Astrocyte (in vitro differentiated cells and primary cell): ENCODE measurements around the gene CTNNA2. TPM values are rescaled to one million over a fixed set of nuclear protein-coding genes. Genes with fewer than 3 reads are reported as not detected.

Experiments used
- DNase-seq: peaks from one replicate; pipeline ENCODE4 v3.0.0-alpha.2; 2010; ENCODE audit warnings: low read depth
- FAIRE-seq: peaks from 2 replicates; lab custom pipeline; 2011; peaks lifted over from hg19 to GRCh38; lab: Jason Lieb, UNC
- H2AFZ ChIP-seq: 2 replicates; pipeline ENCODE4 v1.6.0; 2012; ENCODE audit warnings: low read depth, low read length, inconsistent platforms
- H3K27ac ChIP-seq: 2 replicates; pipeline ENCODE4 v1.5.1; 2011; ENCODE audit warnings: low read depth, low read length, inconsistent platforms
- H3K27me3 ChIP-seq: 2 replicates; pipeline ENCODE4 v1.6.0; 2011; ENCODE audit warnings: low read length, inconsistent platforms; ENCODE audit not compliant: insufficient read depth
- H3K36me3 ChIP-seq: 2 replicates; pipeline ENCODE4 v1.5.1; 2011; ENCODE audit warnings: low read length, inconsistent platforms; ENCODE audit not compliant: insufficient read depth
- H3K4me1 ChIP-seq: 2 replicates; pipeline ENCODE4 v1.5.1; 2011; ENCODE audit warnings: low read length, inconsistent platforms; ENCODE audit not compliant: insufficient read depth
- H3K4me2 ChIP-seq: 2 replicates; pipeline ENCODE4 v1.6.0; 2012; ENCODE audit warnings: low read length, inconsistent platforms
- H3K4me3 ChIP-seq: 2 replicates; pipeline ENCODE4 v1.5.1; 2011; ENCODE audit warnings: low read depth, mild to moderate bottlenecking, low read length, inconsistent platforms; ENCODE audit not compliant: insufficient read depth
- H3K79me2 ChIP-seq: 2 replicates; pipeline ENCODE4 v1.6.0; 2012; ENCODE audit warnings: mild to moderate bottlenecking, low read length, inconsistent platforms; ENCODE audit not compliant: insufficient read depth
- H3K9ac ChIP-seq: 2 replicates; pipeline ENCODE4 v1.6.0; 2012; ENCODE audit warnings: mild to moderate bottlenecking, low read length, inconsistent platforms
- H3K9me3 ChIP-seq: 2 replicates; pipeline ENCODE4 v1.5.1; 2012; ENCODE audit warnings: low read depth, mild to moderate bottlenecking, low read length, inconsistent platforms; ENCODE audit not compliant: insufficient read depth
- H4K20me1 ChIP-seq: 2 replicates; pipeline ENCODE4 v1.6.0; 2012; ENCODE audit warnings: low read length, inconsistent platforms; ENCODE audit not compliant: insufficient read depth
- H3K27ac Mint-ChIP-seq: one replicate; pipeline ENCODE4 v1.8.0; 2021; ENCODE audit warnings: mild to moderate bottlenecking, mixed read lengths; ENCODE audit not compliant: unreplicated experiment
- H3K27me3 Mint-ChIP-seq: one replicate; pipeline ENCODE4 v1.8.0; 2021; ENCODE audit warnings: low read depth, mixed read lengths; ENCODE audit not compliant: unreplicated experiment
- H3K36me3 Mint-ChIP-seq: one replicate; pipeline ENCODE4 v1.8.0; 2021; ENCODE audit warnings: low read depth, mixed read lengths; ENCODE audit not compliant: unreplicated experiment
- H3K4me1 Mint-ChIP-seq: one replicate; pipeline ENCODE4 v1.8.0; 2021; ENCODE audit warnings: low read depth, mixed read lengths; ENCODE audit not compliant: unreplicated experiment
- H3K4me3 Mint-ChIP-seq: one replicate; pipeline ENCODE4 v1.8.0; 2021; ENCODE audit warnings: mild to moderate bottlenecking, moderate library complexity, mixed read lengths; ENCODE audit not compliant: unreplicated experiment
- H3K9me3 Mint-ChIP-seq: one replicate; pipeline ENCODE4 v1.8.0; 2021; ENCODE audit warnings: mild to moderate bottlenecking, mixed read lengths; ENCODE audit not compliant: unreplicated experiment
- EZH2 ChIP-seq: IDR thresholded peaks from 2 replicates; pipeline ENCODE4 v1.6.1; 2012; ENCODE audit warnings: mild to moderate bottlenecking, low read length, inconsistent platforms; ENCODE audit not compliant: insufficient read depth
- total RNA-seq: library from RNA; stranded (reverse); gene quantifications from 2 replicates; pipeline ENCODE4 v1.2.1, GENCODE V29; 2021
- TF ChIP-seq, protein P1 (sequence below): IDR thresholded peaks from 2 replicates; pipeline ENCODE4 v1.5.1; 2011; ENCODE audit warnings: low read depth, mild to moderate bottlenecking, inconsistent platforms, low read length, moderate library complexity; ENCODE audit not compliant: insufficient read depth

The CTNNA2 gene
- total RNA-seq, 1 donor from 2014 or later, result 3.9 TPM

DNA sequence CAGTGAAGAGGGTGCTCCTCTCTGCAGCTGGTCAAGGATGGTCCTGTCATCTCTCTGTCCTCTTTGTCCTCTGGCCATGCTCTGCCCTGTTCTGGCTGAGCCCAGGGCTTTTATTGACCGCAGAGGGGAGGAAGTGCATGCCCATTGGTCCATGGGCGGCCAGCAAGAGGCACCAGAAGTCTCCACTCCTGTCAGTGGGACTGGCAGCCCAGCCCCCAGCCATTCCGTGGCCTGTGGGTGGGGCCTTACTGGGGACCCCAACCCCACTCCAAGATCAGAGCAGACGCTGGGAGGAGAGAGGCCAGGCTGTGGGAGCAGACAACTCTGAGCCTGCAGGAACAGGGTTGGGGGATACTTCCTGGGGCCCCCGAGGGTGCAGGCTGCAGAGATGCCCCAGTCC, 156.9 kb downstream of the CTNNA2 start:
- no peaks in the 10 kb centered on the region for H3K27me3 Mint-ChIP-seq
- no peak overlapping the region for H3K4me3 ChIP-seq
- H3K79me2 ChIP-seq, result no peaks in the 10 kb centered on the region
- peaks cover 9% of the 10 kb centered on the region for H3K4me1 Mint-ChIP-seq
- no peak for FAIRE-seq
- no peak overlapping the region for H3K27ac ChIP-seq
- H4K20me1 ChIP-seq, result no peaks in the 10 kb centered on the region
- no peaks in the 10 kb centered on the region for H3K9me3 ChIP-seq
- no peak overlapping the region for H3K4me2 ChIP-seq
- DNase-seq, result no peak
- no peaks in the 10 kb centered on the region for H3K4me1 ChIP-seq
- H3K9ac ChIP-seq, result no peak overlapping the region
- no peak overlapping the region for H3K27ac Mint-ChIP-seq
- TF ChIP-seq, protein P1, sequence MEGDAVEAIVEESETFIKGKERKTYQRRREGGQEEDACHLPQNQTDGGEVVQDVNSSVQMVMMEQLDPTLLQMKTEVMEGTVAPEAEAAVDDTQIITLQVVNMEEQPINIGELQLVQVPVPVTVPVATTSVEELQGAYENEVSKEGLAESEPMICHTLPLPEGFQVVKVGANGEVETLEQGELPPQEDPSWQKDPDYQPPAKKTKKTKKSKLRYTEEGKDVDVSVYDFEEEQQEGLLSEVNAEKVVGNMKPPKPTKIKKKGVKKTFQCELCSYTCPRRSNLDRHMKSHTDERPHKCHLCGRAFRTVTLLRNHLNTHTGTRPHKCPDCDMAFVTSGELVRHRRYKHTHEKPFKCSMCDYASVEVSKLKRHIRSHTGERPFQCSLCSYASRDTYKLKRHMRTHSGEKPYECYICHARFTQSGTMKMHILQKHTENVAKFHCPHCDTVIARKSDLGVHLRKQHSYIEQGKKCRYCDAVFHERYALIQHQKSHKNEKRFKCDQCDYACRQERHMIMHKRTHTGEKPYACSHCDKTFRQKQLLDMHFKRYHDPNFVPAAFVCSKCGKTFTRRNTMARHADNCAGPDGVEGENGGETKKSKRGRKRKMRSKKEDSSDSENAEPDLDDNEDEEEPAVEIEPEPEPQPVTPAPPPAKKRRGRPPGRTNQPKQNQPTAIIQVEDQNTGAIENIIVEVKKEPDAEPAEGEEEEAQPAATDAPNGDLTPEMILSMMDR, result no peak
- no peak for TF ChIP-seq EZH2
- no peaks in the 10 kb centered on the region for H3K27me3 ChIP-seq
- no peak overlapping the region for H3K4me3 Mint-ChIP-seq
- H3K9me3 Mint-ChIP-seq, result no peaks in the 10 kb centered on the region
- H3K36me3 Mint-ChIP-seq, result no peaks in the 10 kb centered on the region
- H3K36me3 ChIP-seq, result no peaks in the 10 kb centered on the region
- H2AFZ ChIP-seq, result no peak overlapping the region

DNA sequence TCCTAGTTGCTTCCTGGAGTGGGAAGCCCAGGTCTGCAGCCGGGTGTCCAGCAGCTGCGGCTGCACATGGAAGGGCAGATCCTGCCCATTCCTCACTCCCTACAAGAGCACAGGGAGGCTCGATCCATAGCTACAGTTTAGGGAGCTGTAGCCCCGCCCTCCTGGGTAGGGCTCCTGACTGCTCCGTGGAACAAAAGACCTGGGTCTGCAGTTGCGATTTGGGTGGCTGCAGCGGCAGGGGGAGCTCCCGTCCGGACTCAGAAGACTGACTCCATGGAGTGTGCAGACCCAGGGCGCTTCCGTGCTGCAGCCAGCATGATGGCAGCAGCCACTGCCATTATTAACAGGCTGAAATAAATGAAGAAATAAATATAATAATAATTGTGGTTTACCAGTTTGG, 157.3 kb downstream of the CTNNA2 start:
- Histone ChIP-seq H3K4me1 (no peaks in the 10 kb centered on the region), H3K4me2 (no peak overlapping the region), H3K27ac (no peak overlapping the region), H3K9ac (no peak overlapping the region), H3K79me2 (no peaks in the 10 kb centered on the region), H3K4me3 (no peak overlapping the region), H3K36me3 (no peaks in the 10 kb centered on the region), H4K20me1 (no peaks in the 10 kb centered on the region), H3K9me3 (no peaks in the 10 kb centered on the region), H2AFZ (no peak overlapping the region), H3K27me3 (no peaks in the 10 kb centered on the region)
- Mint-ChIP-seq H3K4me1 (peaks cover 9% of the 10 kb centered on the region), H3K36me3 (no peaks in the 10 kb centered on the region), H3K27ac (no peak overlapping the region), H3K4me3 (no peak overlapping the region), H3K9me3 (no peaks in the 10 kb centered on the region), H3K27me3 (no peaks in the 10 kb centered on the region)
- no peak for TF ChIP-seq EZH2
- TF ChIP-seq, protein P1, result no peak
- no peak for FAIRE-seq
- DNase-seq, result no peak

DNA sequence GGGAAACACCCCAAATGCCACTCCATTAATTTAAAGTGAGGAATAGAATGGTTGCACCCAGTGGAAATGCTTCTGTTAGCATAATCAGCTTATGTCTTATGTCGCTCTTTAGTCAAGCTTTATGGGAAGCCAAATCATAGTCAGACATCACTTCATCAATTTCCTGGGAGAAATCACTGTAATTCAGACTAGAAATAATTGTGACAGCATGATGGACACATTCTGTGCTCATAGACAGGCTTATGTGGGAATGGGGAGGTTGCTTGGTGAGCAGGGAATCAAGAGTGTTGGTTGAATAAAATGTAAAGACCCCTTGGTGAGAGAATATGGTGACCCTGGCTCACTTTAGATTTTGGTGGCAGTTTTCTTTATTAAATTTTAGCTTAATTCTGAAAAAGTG, 174.0 kb downstream of the CTNNA2 start:
- Histone ChIP-seq H3K4me2 (no peak overlapping the region), H3K27me3 (no peaks in the 10 kb centered on the region), H3K9ac (no peak overlapping the region), H2AFZ (no peak overlapping the region), H3K27ac (no peak overlapping the region), H3K79me2 (no peaks in the 10 kb centered on the region), H3K4me3 (no peak overlapping the region), H3K36me3 (no peaks in the 10 kb centered on the region), H4K20me1 (no peaks in the 10 kb centered on the region), H3K9me3 (no peaks in the 10 kb centered on the region), H3K4me1 (no peaks in the 10 kb centered on the region)
- H3K36me3 Mint-ChIP-seq, result no peaks in the 10 kb centered on the region
- peaks cover under 1% of the 10 kb centered on the region for H3K9me3 Mint-ChIP-seq
- H3K27me3 Mint-ChIP-seq, result no peaks in the 10 kb centered on the region
- TF ChIP-seq, protein P1, result no peak
- TF ChIP-seq EZH2, result no peak
- no peak for FAIRE-seq
- no peak overlapping the region for H3K27ac Mint-ChIP-seq
- H3K4me1 Mint-ChIP-seq, result no peaks in the 10 kb centered on the region
- DNase-seq, result no peak
- no peak overlapping the region for H3K4me3 Mint-ChIP-seq
